Measurements from ENCODE around the gene EEF2. TPM values are rescaled to one million over a fixed set of nuclear protein-coding genes. Genes with fewer than 3 reads are reported as not detected.

The EEF2 gene
- total and polyA plus RNA-seq, 4 donors = 1,335 to 1,977 (median 1,647) TPM

DNA sequence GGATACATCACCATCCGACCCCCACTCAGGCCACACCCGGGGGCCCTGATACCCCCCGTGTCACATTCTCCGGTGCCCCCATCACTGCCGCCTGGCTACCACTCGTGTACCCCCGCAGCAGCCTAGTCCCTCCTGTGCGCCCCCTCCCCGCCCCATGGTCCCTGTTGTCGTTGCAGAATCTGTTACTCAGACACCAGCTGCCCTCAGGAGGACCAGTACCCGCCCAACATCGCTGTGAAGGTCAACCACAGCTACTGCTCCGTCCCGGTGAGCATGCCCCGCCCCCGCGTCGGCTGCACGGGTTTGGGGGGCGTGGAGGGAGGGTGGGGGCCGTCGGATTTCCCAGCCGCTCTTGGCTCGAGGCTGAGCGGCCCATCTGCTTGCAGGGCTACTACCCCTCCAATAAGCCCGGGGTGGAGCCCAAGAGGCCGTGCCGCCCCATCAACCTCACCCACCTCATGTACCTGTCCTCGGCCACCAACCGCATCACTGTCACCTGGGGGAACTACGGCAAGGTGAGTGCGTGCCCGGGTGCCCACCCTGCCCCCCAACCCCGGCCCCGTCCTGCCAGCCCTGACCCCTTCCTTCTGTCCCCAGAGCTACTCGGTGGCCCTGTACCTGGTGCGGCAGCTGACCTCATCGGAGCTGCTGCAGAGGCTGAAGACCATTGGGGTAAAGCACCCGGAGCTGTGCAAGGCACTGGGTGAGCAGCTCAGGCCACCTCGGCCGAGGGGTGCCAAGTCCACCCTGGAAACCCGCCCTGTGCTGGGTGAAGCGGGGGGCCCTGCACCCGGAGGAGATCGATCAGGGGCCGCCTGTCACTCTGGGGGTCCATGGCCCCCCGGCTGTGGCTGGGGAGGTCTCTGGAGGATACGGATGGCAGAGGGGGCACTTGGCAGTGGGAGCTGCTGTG lies 43.3 kb upstream of the EEF2 start:
- Histone ChIP-seq H3K4me3 (ENCODE audit: low read depth, low read length) (no peak overlapping the region), H3K27ac (ENCODE audit: low read depth, low read length) (no peak overlapping the region), H3K36me3 (ENCODE audit: control insufficient read depth, insufficient read depth, low read length) (peaks cover 99% of the 10 kb centered on the region), H3K9me3 (ENCODE audit: control insufficient read depth, insufficient read depth, low read length) (no peaks in the 10 kb centered on the region), H3K4me1 (ENCODE audit: control insufficient read depth, insufficient read depth, low read length) (peaks cover 24% of the 10 kb centered on the region), H3K27me3 (ENCODE audit: control insufficient read depth, insufficient read depth, low read length) (no peaks in the 10 kb centered on the region)
- DNase-seq (ENCODE audit: low read depth in 4 of 6, low spot score in 6 of 6) = no peak
- WGBS (ENCODE audit: insufficient coverage) = 91% methylated on average over 47 of the region's 48 CpGs

GRCh38 chr19:4027146-4027545 lies 41.9 kb upstream of the EEF2 start:
- H3K27ac ChIP-seq (ENCODE audit: low read depth, low read length) = no peak overlapping the region
- 97% methylated on average over 15 of the region's 16 CpGs for WGBS (ENCODE audit: insufficient coverage)
- no peaks in the 10 kb centered on the region for H3K9me3 ChIP-seq (ENCODE audit: control insufficient read depth, insufficient read depth, low read length)
- H3K4me1 ChIP-seq (ENCODE audit: control insufficient read depth, insufficient read depth, low read length) = peaks cover 15% of the 10 kb centered on the region
- H3K27me3 ChIP-seq (ENCODE audit: control insufficient read depth, insufficient read depth, low read length) = no peaks in the 10 kb centered on the region
- peaks cover 99% of the 10 kb centered on the region for H3K36me3 ChIP-seq (ENCODE audit: control insufficient read depth, insufficient read depth, low read length)
- H3K4me3 ChIP-seq (ENCODE audit: low read depth, low read length) = no peak overlapping the region
- no peak for DNase-seq (ENCODE audit: low read depth in 4 of 6, low spot score in 6 of 6)

DNA sequence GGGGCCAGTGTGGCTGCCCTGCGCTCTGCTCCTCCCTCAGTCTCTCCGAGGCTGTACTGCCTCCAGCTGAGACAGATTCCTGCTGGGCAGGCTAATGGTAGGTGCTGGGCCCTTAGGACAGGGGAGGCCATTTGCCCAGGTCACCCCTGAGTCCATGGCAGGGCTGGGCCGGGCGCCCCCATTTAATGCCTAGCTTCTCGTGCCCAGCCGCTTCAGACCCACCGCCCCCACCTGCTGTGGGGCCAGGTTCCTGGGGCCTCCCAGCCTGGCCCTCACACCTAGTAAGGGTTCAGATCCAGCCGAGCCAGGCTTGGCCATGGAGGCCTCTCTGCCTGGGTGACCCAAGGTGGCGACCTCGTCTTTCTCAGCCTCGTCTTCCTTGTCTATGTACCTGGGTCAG lies 40.1 kb upstream of the EEF2 start:
- Histone ChIP-seq H3K4me3 (ENCODE audit: low read depth, low read length) (no peak overlapping the region), H3K36me3 (ENCODE audit: control insufficient read depth, insufficient read depth, low read length) (peaks cover 90% of the 10 kb centered on the region), H3K9me3 (ENCODE audit: control insufficient read depth, insufficient read depth, low read length) (no peaks in the 10 kb centered on the region), H3K4me1 (ENCODE audit: control insufficient read depth, insufficient read depth, low read length) (no peaks in the 10 kb centered on the region), H3K27ac (ENCODE audit: low read depth, low read length) (no peak overlapping the region), H3K27me3 (ENCODE audit: control insufficient read depth, insufficient read depth, low read length) (no peaks in the 10 kb centered on the region)
- WGBS (ENCODE audit: insufficient coverage) = 71% methylated on average over 11 of the region's 11 CpGs
- DNase-seq (ENCODE audit: low read depth in 4 of 6, low spot score in 6 of 6) = no peak

DNA sequence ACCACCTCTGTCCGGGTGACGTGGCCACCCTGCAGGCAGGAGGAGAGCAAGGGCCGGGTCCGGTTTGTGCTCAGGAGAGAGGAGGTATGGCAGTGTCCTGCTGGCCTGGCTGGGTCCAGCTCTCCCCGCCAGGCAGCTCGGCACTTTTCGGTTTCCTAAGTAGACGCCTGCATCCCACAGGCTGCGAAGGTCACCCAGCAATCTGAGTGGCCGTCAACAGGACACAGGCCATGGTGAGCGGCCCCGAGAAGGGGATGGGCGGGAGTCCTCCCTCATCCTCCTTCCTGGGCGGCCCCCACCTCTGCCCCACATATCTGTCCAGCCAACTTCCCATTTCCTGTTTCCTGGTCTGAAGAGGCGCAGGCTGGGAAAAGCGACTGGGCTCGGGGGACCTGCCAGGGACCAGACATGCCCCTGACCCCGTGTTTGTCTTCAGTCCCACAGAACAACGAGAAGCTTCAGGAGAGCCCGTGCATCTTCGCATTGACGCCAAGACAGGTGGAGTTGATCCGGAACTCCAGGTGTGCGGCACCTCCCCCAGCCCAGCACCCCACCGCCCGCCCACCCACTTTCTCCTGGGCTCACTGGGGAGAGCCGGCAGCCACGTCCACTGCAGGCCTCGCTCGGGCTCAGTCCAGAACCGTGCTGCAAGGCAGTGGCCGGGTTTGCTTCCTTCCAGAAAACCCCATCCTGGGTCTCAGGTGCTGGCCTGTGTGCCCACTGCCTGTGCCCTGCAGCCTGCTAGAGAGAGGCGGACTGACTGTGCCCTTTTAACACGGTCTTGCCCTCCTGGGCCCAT lies 38.5 kb upstream of the EEF2 start:
- Histone ChIP-seq H3K27me3 (ENCODE audit: control insufficient read depth, insufficient read depth, low read length) (no peaks in the 10 kb centered on the region), H3K27ac (ENCODE audit: low read depth, low read length) (no peak overlapping the region), H3K9me3 (ENCODE audit: control insufficient read depth, insufficient read depth, low read length) (no peaks in the 10 kb centered on the region), H3K36me3 (ENCODE audit: control insufficient read depth, insufficient read depth, low read length) (peaks cover 90% of the 10 kb centered on the region), H3K4me3 (ENCODE audit: low read depth, low read length) (no peak overlapping the region), H3K4me1 (ENCODE audit: control insufficient read depth, insufficient read depth, low read length) (peaks cover 9% of the 10 kb centered on the region)
- 88% methylated on average over 33 of the region's 34 CpGs for WGBS (ENCODE audit: insufficient coverage)
- no peak for DNase-seq (ENCODE audit: low read depth in 4 of 6, low spot score in 6 of 6)

DNA sequence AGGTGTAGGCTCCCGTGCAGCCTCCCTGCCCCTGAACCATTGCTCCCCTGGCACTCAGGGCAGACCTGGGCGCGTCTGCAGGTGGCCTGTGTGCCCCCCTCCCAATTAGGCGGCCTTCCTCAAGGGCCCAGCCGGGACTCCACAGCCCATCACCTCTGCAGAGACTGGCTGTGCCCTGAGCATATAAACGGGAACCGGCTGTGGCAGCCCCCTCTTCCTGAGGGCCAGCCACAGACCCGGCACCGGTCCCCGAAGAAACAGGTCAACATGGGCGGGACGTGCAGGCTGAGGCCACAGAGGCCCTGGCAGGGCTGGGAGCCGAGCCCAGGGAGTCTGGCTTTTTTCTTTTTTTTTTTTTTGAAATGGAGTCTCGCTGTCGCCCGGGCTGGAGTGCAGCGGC lies 34.3 kb upstream of the EEF2 start:
- H3K27me3 ChIP-seq (ENCODE audit: control insufficient read depth, insufficient read depth, low read length) = no peaks in the 10 kb centered on the region
- H3K36me3 ChIP-seq (ENCODE audit: control insufficient read depth, insufficient read depth, low read length) = peaks cover 91% of the 10 kb centered on the region
- DNase-seq (ENCODE audit: low read depth in 4 of 6, low spot score in 6 of 6) = no peak
- peaks cover 47% of the 10 kb centered on the region for H3K4me1 ChIP-seq (ENCODE audit: control insufficient read depth, insufficient read depth, low read length)
- no peak overlapping the region for H3K4me3 ChIP-seq (ENCODE audit: low read depth, low read length)
- 89% methylated on average over 13 of the region's 17 CpGs for WGBS (ENCODE audit: insufficient coverage)
- no peak overlapping the region for H3K27ac ChIP-seq (ENCODE audit: low read depth, low read length)
- no peaks in the 10 kb centered on the region for H3K9me3 ChIP-seq (ENCODE audit: control insufficient read depth, insufficient read depth, low read length)

GRCh38 chr19:4018775-4019504 lies 33.7 kb upstream of the EEF2 start:
- DNase-seq (ENCODE audit: low read depth in 4 of 6, low spot score in 6 of 6) = no peak
- peaks cover 91% of the 10 kb centered on the region for H3K36me3 ChIP-seq (ENCODE audit: control insufficient read depth, insufficient read depth, low read length)
- no peak overlapping the region for H3K4me3 ChIP-seq (ENCODE audit: low read depth, low read length)
- peak overlapping the region; percentile 57 for H3K27ac ChIP-seq (ENCODE audit: low read depth, low read length)
- H3K4me1 ChIP-seq (ENCODE audit: control insufficient read depth, insufficient read depth, low read length) = peaks cover 53% of the 10 kb centered on the region
- no peaks in the 10 kb centered on the region for H3K9me3 ChIP-seq (ENCODE audit: control insufficient read depth, insufficient read depth, low read length)
- no peaks in the 10 kb centered on the region for H3K27me3 ChIP-seq (ENCODE audit: control insufficient read depth, insufficient read depth, low read length)
- WGBS (ENCODE audit: insufficient coverage) = 87% methylated on average over 18 of the region's 19 CpGs

- 60% methylated on average over 12 of the region's 22 CpGs for WGBS (ENCODE audit: insufficient coverage)
- H3K36me3 ChIP-seq (ENCODE audit: control insufficient read depth, insufficient read depth, low read length) = peaks cover 91% of the 10 kb centered on the region
- H3K4me1 ChIP-seq (ENCODE audit: control insufficient read depth, insufficient read depth, low read length) = peaks cover 60% of the 10 kb centered on the region
- no peaks in the 10 kb centered on the region for H3K27me3 ChIP-seq (ENCODE audit: control insufficient read depth, insufficient read depth, low read length)
- no peaks in the 10 kb centered on the region for H3K9me3 ChIP-seq (ENCODE audit: control insufficient read depth, insufficient read depth, low read length)
- peak in 2 of 6 donors; percentile 28 to 39 for DNase-seq (ENCODE audit: low read depth in 4 of 6, low spot score in 6 of 6)
- H3K4me3 ChIP-seq (ENCODE audit: low read depth, low read length) = no peak overlapping the region
- peak overlapping the region; percentile 57 for H3K27ac ChIP-seq (ENCODE audit: low read depth, low read length)
These were observed 32.9 kb upstream of the EEF2 start for GRCh38 chr19:4018140-4018613.

DNA sequence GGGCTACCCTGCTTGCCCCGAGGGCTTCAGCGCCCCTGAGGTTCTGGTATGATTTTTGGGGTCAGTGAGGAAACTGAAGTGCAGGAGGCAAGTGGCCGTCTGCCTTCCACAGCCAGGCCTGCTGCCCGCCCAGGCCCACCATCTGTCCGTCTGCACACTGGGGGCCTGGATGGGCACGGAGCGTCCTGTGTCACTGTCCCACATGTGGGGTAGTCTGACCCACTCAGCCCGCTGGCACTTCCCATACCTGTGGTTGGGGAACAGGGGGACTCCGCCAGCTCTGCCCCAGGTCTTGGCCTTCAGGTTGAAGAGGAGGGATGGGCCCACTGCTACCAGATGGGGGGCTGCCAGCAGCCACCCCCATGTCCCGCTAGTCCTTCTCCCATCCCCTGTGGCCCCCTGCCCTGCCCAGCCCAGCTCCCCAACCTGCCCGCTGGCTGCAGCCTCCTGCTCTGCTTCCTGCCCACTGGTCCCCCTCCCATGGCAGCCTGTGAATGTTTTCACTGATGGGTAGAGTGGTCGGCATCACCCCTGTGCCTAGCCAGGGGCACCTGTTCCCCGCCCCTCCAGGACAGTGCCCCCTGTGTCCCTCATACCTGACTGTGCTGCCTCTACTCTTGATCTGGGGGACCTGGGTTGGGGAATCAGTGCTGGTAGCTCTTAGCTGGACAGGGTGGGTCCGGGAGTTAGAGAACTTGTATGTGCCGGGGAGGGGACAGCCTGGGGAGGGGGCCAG lies 31.8 kb upstream of the EEF2 start:
- Histone ChIP-seq H3K9me3 (ENCODE audit: control insufficient read depth, insufficient read depth, low read length) (no peaks in the 10 kb centered on the region), H3K4me3 (ENCODE audit: low read depth, low read length) (no peak overlapping the region), H3K4me1 (ENCODE audit: control insufficient read depth, insufficient read depth, low read length) (peaks cover 60% of the 10 kb centered on the region), H3K27ac (ENCODE audit: low read depth, low read length) (peak overlapping the region; percentile 80), H3K27me3 (ENCODE audit: control insufficient read depth, insufficient read depth, low read length) (no peaks in the 10 kb centered on the region), H3K36me3 (ENCODE audit: control insufficient read depth, insufficient read depth, low read length) (peaks cover 91% of the 10 kb centered on the region)
- no peak for DNase-seq (ENCODE audit: low read depth in 4 of 6, low spot score in 6 of 6)
- 93% methylated on average over 8 of the region's 15 CpGs for WGBS (ENCODE audit: insufficient coverage)

- DNase-seq (ENCODE audit: low read depth in 4 of 6, low spot score in 6 of 6) = peak in 1 of 6 donors; percentile 57
- Histone ChIP-seq H3K4me3 (ENCODE audit: low read depth, low read length) (no peak overlapping the region), H3K36me3 (ENCODE audit: control insufficient read depth, insufficient read depth, low read length) (peaks cover 90% of the 10 kb centered on the region), H3K27me3 (ENCODE audit: control insufficient read depth, insufficient read depth, low read length) (no peaks in the 10 kb centered on the region), H3K9me3 (ENCODE audit: control insufficient read depth, insufficient read depth, low read length) (no peaks in the 10 kb centered on the region), H3K4me1 (ENCODE audit: control insufficient read depth, insufficient read depth, low read length) (peaks cover 61% of the 10 kb centered on the region), H3K27ac (ENCODE audit: low read depth, low read length) (peak overlapping the region; percentile 80)
- 76% methylated on average over 12 of the region's 12 CpGs for WGBS (ENCODE audit: insufficient coverage)
These were observed 31.2 kb upstream of the EEF2 start for GRCh38 chr19:4016486-4016885.

All from spinal cord (tissue), 10 donors.